CMK (cell line): ENCODE results near the gene EXOC3L2.
"Not testable (repeated sequence)": the region's sequence is repeated elsewhere in the genome, so short reads cannot be mapped to it uniquely, and the experiment has no call there.

Experiments used
- DNase-seq: peaks from one replicate; pipeline ENCODE4 v3.0.0-alpha.2; 2010; ENCODE audit warnings: low read depth

EXOC3L2 gene

DNA sequence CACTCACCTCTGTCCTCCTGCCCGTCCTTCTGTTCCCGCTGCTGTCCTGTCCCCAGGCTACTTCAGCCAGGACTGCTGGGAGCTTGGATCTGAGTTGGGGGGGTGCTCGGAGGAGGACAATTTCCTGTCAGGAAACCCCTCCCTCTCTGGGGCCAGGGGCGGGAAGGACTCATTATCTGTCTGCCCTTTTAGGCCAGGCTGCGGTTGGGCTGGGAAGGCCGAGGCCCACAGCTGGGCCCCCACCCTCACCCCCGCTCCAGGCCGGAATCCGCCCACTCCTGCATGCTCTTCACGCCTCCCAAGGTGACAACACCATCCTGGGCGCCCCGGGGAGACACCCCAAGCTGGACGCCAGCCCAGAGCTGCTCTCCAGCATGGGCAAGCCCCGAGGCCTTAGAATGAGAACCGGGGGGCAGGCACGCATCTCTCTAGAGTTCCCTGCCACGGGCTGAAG, at the start of gene EXOC3L2:
EXOC3L2 (minus strand) TSS at position 74 of the 454 bp plus-strand sequence. CDS start 6,362 bp downstream, outside the sequence.
- no peak for DNase-seq

DNA sequence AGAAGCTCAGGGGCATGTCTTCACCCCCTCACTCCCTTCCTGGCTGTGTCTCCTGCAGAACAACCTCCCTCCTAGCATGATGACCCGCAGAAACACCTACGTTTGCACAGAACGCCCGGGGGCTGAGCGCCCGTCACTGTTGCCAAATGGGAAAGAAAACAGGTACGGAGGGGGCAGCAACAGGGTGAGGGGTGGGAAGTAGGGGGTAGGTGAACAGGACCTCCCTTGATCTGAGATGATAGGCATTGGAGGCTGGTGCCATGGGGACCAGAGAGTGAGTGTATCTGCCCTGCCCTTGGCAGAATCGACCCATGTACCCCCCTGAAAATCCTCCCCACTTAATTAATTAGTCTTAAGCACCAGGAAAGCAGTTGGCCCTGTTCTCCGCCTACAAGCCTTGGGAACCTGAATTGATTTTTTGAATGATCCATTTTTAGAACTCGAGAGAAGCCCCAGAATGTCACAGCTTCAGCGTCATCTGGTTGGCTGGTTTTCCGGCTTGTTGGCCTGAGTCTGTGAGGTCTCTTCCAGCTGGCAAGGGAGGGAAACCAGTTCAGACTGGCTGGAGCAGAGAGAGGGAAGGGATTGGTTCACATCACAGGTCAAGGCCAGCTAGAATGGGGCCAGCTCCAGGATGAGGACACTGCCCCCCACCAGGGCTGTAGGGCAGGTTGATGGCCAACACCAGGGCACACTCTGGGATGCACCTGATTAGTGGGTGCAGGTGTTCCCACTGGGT, 49.3 kb upstream of the EXOC3L2 start:
- DNase-seq: no peak

DNA sequence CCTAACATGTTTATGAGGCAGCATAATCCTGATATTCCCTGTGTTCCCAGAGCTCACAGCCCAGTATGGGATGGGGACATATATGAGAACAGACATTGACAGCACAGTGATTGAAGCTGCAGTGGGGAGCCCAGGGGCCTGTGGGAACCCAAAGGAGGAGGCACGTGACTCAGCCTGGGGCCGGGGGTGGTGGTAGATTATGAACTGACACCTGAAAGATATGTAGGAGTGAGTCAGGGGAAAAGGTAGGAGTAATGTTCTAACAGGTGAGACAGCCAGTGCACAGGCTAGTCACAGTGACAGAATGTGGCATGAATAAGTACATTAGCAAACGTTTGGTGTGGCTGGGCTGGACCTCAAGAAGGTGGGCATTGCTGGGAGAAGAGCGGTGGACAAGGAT, 48.5 kb upstream of the EXOC3L2 start:
- DNase-seq: no peak

DNA sequence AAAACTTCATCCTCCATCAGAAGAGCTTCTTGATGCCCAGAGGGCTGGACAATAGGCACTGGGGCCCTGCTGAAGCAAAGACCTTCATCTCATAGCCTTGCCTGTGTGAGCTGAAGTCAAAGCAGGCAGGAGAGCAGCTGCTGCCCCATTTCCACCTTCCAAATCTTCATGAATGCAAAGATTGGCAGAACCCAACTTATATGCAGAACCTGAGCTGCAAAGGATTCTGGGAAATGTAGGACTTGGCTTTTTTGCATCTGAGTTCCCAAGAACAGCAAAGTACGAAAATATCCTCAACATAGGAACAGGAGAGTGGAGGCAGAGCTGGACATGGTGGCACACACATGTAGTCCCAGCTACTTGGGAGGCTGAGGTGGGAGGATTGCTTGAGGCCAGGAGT, 46.6 kb upstream of the EXOC3L2 start:
- no peak for DNase-seq

DNA sequence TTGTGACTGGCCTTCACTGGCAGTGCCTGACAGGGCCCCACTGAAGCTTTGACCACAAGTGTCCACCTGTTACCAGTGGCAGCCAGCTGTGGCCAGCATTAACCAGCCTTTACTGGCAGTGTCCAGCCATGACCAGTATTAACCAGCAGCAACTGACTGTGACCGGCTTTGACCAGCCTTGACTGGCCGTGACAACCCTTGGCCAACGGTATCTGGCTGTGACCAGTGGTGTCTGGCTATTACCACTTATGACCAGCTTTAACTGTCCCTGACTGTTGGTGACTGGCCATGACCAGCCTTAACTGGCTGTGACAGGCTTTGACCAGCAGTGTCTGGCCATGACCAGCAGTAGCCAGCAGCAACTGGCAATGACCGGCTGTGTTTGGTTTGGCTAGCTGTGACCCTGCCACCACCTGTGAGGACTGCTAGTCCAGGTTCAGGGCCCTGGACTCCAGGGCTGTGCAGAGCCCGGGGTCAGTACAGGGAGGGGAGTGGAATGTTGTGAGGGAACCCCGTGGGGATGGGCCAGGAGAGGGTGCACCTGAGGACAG, 45.2 kb upstream of the EXOC3L2 start:
- no peak for DNase-seq

DNA sequence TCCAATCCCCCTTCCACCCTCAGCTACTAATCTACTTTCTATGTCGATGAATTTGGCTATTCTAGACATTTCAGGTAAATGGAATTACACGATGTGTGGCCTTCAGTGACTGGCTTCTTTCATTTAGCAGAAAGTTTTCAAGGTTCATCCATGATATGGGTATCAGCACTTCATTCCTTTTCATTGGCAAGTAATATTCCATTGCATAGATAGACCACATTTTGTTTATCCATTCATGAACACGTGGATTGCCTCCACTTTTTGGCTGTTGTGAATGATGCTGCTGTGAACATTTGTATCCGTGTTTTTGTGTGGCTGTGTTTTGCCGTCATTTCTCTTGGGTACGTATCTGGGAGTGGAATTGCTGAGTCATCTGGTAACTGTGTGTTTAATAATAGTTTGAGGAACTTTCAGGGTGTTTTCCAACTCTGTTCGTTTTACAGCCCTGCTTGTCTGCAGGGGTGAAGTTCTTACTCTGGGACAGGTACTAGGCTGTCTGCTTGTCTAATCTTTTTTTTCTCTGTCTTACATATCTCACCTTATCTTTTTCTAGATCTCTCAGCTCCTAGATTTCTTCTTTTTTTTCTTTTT, 38.3 kb upstream of the EXOC3L2 start:
- DNase-seq: no peak

DNA sequence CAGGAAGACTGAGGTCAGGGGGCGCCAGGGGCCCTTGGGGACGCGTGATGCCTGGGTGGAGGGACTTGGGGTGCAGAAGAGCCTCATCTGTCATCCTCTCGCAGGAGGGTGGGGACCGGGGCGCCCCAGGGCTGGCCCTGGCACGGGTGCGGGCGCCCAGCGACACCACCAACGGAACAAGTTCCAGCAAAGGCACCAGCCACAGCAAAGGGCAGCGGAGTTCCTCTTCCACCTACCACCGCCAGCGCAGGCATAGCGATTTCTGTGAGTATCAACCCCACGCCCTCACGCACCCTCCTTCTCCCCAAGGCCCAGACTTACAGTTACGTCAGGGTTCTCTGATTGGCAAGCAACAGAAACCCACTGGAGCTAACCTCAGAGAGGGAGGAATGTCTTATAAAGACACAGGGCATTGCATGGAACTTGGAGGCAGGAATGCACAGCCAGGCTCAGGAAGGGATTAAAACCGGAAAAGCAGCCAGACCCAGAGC, 35.3 kb upstream of the EXOC3L2 start:
- no peak for DNase-seq

DNA sequence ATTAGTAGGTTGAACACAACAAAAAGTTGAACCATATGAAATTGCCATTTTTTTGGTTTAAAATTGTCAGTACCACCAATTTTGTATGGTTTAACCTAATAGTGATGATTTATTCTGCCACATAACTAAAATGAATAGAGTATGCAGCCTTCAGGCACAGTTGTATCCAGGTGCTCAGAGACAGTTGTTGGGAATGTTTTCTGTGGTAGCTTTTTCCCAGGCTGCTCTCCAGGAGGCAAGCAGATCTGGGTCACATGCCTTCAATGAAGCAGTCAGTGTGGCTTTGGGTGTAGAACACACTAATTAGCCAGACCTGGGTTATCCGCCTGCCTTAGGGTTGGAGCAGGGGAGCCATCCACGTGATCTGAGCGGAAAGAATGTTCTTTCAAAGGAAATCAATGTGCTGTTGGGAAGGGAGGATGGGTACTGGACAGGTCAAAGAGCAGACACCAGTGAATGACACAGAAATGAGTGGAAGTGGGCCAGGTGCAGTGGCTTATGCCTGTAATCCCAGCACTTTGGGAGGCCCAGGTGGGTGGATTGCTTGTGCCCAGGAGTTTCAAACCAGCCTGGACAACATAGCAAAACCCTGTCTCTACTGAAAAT, 34.5 kb upstream of the EXOC3L2 start:
- DNase-seq: no peak

DNA sequence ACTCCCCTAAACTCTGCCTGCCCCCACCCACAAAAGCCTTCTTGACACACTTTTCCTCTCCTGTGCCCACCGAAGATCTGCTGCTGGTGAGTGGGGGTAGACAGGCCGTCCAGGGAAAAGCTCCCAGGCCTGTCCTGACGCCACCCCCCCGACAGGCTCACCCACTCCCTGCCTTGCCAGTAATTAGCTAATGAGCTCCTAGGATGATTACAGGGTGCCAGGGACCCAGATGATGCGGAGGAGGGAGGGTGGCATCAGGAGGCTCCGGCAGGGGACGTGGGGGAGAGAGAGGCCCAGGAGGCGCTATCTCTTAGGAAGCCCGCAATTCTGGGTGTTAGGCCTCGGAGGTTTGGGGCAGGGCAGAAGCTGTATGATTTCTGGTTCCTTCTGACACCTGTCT, 32.9 kb upstream of the EXOC3L2 start:
- no peak for DNase-seq

DNA sequence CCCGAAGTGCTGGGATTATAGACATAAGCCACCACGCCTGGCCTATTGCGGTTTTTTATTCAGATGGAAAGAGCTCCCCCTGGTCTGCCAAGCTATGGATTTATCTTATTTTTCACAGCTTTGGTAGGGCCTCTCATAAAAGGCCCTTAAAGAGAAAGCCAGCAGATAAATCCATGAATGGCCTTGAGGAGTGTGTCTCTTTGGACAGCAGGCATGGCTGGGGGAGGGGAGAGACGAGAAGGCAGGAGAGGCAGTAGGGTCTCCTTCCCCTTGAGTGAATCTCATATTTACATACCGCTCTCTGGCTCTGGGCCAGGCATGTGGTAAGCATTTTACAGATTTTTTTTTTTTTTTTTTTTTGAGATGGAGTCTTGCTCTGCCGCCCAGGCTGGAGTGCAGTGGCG, 31.1 kb upstream of the EXOC3L2 start:
- no peak for DNase-seq

DNA sequence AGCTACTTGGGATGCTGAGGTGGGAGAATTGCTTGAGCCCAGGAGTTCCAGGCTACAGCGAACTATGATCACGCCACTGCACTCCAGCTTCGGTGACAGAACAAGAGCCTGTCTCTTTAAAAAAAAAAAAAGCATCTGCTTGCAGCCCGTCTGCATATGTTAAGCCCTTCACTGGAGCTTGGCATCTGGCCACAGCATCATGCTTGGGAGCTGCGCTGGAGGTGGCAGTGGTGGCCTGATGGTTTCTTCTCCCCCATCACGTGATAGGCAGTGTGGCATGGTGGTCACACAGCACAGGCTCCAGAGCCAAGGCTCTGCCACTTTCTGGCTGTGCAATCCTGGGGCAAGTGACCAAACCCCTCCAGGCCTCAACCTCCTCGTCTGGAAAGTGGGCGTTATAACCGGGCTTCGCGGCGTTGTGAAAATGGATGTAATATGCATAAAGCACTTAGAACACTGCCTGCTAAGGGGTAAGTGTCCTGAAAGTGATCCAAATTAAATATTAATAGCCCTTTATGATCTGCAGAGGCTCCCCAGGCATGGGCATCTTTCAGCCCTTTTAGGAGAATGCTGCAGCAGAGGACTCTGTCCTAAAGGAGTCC, 30.3 kb upstream of the EXOC3L2 start:
- DNase-seq: no peak

DNA sequence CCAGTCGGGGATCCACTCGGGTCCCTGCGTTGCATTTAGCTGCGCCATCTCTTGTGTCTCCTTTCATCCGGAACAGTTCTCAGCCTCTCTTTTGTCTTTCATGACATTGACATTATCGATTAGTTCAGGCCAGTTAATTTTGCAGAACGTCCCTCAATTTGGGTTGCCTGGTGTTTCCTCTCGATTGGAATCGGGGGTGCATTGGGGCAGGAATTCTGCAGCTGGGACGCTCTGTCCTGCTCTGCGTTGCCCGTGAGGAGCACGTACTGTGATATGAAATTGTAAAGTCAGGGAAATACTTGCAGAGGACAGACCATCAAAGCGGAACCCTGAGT, 28.3 kb upstream of the EXOC3L2 start:
- DNase-seq: no peak

DNA sequence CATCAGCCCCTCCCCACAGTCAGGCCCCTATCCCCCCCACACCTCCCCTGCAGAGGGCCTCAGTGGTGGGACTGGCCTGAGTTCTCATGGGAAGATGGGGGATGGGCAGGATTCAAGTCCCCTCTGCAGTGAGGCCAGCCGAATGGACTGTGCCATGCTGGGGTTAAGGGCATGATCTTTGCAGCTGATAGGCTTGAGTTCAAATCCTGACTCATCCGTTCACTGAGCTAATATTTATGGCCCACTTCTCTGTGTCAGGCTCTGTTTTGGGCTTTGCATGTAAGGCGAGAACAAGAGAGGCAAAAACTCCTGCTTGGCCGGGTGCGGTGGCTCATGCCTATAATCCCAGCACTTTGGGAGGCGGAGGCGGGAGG, 26.5 kb upstream of the EXOC3L2 start:
- DNase-seq: no peak

DNA sequence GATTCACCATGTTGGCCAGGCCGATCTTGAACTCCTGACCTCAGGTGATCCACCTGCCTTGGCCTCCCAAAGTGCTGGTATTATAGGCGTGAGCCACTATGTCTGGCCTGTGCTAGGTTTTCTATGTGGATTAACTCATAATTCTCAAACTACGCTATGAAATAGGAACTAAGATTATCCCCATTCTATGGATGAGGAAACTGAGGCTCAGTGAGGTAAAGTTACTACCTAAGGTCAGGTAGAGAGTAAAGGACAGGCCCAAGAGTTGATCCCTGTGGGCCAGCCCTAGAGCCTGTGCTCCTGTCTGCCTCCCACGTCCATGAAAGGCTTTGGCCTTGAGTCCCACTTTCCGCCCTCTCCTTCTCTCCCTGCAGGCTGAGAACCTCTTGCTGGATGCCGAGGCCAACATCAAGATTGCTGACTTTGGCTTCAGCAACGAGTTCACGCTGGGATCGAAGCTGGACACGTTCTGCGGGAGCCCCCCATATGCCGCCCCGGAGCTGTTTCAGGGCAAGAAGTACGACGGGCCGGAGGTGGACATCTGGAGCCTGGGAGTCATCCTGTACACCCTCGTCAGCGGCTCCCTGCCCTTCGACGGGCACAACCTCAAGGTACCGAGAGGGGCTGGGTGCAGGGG, 26.0 kb upstream of the EXOC3L2 start:
- no peak for DNase-seq

DNA sequence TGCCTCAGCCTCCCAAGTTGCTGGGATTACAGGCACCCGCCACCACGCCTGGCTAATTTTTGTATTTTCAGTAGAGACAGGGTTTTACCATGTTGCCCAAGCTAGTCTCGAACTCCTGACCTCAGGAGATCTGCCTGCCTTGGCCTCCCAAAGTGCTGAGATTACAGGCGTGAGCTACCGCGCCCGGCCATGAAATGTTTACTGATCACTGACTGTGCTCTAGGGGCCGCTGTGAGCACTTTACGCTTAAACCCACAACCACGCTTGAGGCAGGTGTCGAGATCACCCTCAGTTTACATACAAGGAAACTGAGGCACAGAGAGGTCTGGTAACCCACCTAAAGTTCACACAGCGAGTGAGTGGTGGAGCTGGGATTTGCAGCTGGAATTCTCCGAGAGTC, 24.7 kb upstream of the EXOC3L2 start:
- DNase-seq: not testable (repeated sequence)

DNA sequence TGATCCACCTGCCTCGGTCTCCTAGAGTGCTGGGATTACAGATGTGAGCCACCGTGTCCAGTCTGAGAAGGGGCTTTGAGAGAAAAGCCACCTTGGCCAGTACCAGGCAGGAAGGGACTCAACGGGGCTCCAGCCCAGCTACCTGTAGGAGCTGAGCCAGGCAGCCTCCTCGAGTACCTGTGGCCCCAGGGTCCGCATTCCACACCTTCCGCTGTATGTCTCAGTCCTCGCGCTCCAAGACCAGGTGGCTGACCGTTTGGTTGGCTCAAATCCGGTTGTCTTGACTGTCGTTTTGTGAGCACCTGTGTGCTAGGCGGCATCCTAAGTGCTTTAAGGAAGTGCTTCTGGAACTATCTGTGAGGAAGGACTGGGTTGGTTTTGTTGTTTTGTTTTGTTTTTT, 22.1 kb upstream of the EXOC3L2 start:
- no peak for DNase-seq

DNA sequence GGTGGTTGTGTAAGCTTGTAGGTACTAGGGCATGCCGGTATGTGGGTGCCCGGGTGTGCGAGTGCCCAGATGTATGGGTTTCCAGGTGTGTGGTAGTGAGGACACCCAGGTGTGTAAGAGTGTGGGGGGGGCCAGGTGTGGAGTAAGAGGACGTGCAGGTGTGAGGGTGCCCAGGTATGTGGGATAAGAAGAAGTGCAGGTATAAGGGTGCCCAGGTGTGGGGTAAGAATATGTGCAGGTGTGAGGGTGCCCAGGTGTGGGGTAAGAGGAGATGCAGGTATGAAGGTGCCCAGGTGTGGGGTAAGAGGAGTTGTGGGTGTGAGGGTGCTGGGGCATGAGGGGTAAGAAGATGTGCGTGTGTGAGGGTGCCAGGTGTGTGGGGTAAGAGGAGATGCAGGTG, 20.2 kb upstream of the EXOC3L2 start:
- no peak for DNase-seq

DNA sequence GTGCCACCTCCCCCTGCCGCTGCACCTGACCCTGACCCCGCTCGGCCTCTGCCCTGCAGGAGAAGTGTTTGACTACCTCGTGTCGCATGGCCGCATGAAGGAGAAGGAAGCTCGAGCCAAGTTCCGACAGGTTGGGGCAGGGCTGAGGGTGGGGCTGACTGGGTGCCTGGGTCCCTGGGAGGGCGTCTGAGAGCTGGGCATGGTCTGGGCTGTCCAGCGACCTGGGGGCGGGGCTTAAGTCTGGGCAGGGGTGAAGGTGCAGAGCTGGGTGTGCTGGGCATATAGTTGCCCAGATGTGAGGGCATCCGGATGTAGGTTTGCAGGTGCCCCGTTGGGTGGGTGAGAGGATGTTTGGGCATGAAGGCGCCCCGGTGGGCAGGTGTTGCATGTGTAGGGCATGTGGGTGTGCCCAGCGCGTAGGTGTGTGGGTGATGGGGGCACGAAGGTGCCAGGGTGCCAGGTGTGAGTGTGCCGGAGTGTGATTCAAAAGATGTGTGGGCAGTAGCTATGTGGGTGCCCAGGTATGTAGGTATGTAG, 19.6 kb upstream of the EXOC3L2 start:
- no peak for DNase-seq

DNA sequence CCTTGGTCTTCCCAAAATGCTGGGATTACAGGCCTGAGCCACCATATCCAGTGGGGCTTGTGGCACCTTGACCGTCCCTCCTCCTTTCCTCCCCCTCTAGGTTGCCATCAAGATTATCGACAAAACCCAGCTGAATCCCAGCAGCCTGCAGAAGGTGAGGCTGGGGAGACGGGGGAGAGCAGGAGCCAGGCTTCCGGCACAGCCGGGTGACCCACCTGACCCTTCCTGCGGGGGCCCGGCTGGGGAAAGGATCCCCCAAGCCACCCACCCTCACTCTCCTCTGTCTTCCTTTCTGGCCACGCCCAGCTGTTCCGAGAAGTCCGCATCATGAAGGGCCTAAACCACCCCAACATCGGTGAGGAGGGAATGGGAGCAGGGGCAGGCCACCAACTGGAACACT, 17.8 kb upstream of the EXOC3L2 start:
- no peak for DNase-seq

DNA sequence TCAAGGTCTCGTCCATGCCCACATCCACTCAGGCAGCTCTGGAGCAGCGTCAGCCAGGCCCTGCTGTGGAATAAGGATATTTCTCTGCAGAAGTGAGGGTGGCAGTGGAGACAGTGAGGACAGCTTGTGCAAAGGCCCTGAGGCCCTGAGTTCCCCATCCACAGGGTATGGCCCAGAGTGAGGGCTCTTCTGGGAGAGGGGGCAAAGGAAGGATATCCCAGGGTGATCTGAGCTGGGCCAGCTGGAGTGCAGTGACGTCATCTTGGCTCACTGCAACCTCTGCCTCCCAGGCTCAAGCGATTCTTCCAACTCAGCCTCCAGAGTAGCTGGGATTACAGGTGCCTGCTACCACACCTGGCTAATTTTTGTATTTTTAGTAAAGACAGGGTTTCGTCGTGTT, 17.4 kb upstream of the EXOC3L2 start:
- DNase-seq: no peak

DNA sequence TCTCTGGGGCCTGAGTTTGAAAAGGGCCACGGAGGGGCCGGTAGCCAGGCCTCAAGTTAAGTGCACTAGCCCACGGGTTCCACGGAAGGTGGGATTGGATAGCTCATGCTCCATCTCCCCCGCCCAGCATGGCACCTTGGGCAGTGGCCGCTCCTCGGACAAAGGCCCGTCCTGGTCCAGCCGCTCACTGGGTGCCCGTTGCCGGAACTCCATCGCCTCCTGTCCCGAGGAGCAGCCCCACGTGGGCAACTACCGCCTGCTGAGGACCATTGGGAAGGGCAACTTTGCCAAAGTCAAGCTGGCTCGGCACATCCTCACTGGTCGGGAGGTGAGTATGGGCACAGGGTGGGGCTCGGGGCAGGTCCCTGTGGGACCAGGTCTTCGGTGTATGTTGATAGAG, 13.7 kb upstream of the EXOC3L2 start:
- no peak for DNase-seq

DNA sequence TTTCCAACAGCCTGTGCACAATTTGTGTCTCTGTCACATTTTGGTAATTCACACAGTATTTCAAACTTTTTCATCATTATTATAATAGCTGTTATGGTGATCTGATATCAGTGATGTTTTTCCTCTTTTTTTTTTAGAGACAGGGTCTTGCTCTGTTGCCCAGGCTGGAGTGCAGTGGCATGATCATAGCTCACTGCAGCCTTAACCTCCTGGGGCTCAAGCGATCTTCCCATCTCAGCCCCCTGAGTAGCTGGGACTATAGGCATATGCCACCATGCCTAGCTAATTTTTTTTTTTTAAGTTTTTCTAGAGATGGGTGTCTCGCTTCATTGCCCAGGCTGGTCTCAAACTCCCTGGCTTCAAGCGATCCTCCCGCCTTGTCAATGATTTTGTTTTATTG, 11.6 kb upstream of the EXOC3L2 start:
- no peak for DNase-seq
